ENCODE measurements around the gene ATG10.

DNA sequence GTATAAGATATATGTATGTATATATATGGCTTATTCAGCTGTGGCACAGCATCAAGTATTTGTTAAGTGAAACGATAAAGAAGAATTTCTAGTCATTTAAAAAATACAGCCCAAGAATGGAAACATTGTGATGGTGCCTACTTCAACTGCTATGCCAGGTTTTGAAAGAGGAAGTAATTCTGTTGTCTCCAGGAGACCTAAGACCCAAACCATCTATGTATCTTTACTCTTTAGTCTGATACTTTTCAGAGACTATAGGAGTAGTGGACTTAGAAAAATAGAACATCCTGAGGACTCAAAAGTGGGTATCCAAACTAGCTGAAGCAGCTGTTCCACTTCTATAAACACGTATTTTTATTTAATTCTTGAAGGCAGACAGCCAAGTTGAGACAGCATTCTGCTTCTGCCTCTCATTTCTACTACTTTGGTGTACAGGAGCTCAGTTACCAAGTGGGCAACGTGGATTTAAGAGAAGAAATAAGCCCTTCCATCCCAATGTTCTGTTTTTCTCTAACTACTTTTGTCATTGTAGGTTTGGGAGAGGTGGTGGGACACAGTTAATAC is 195.6 kb downstream of the ATG10 start:
- TF ChIP-seq, protein P1, sequence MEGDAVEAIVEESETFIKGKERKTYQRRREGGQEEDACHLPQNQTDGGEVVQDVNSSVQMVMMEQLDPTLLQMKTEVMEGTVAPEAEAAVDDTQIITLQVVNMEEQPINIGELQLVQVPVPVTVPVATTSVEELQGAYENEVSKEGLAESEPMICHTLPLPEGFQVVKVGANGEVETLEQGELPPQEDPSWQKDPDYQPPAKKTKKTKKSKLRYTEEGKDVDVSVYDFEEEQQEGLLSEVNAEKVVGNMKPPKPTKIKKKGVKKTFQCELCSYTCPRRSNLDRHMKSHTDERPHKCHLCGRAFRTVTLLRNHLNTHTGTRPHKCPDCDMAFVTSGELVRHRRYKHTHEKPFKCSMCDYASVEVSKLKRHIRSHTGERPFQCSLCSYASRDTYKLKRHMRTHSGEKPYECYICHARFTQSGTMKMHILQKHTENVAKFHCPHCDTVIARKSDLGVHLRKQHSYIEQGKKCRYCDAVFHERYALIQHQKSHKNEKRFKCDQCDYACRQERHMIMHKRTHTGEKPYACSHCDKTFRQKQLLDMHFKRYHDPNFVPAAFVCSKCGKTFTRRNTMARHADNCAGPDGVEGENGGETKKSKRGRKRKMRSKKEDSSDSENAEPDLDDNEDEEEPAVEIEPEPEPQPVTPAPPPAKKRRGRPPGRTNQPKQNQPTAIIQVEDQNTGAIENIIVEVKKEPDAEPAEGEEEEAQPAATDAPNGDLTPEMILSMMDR (IDR thresholded peaks at IDR 0.05): no peak
- TF ChIP-seq POLR2A (IDR thresholded peaks at IDR 0.05): no peak
